ENCODE results near the gene CARD11. TPM values are rescaled to one million over a fixed set of nuclear protein-coding genes. Genes with fewer than 3 reads are reported as not detected.

CARD11 gene
- total and polyA plus RNA-seq, 2 of the 13 experiments (the other 11 are each of a cell fraction or from before 2014, with no cell fraction given): 0.04 TPM; not detected in 1

DNA sequence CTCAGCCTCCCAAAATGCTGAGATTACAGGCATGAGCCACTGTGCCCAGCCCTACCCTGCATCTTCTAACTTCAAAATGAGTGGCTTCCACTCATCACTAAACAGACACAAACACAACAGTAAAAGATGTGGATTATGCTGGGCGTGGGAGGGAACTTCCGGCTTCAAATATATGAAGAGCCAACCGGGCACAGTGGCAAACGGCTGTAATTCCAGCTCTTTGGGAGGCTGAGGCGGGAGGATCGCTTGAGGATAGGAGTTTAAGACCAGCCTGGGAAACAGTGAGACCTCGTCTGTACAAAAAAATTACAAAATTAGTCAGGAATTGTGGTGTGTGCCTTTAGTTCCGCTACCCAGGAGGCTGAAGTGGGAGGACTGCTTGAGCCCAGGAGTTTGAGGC is 107.4 kb downstream of the CARD11 start (continued):
- TF ChIP-seq, protein P1, sequence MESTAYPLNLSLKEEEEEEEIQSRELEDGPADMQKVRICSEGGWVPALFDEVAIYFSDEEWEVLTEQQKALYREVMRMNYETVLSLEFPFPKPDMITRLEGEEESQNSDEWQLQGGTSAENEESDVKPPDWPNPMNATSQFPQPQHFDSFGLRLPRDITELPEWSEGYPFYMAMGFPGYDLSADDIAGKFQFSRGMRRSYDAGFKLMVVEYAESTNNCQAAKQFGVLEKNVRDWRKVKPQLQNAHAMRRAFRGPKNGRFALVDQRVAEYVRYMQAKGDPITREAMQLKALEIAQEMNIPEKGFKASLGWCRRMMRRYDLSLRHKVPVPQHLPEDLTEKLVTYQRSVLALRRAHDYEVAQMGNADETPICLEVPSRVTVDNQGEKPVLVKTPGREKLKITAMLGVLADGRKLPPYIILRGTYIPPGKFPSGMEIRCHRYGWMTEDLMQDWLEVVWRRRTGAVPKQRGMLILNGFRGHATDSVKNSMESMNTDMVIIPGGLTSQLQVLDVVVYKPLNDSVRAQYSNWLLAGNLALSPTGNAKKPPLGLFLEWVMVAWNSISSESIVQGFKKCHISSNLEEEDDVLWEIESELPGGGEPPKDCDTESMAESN (CRISPR knock-in tag; conservative IDR thresholded peaks at IDR 0.05): no peak
- TF ChIP-seq ZNF160 (CRISPR knock-in tag; IDR thresholded peaks at IDR 0.05): no peak
- TF ChIP-seq ZNF10 (CRISPR knock-in tag; IDR thresholded peaks at IDR 0.05; ENCODE audit: borderline replicate concordance, low read depth): no peak
- no peak for TF ChIP-seq CENPT (CRISPR knock-in tag; IDR thresholded peaks at IDR 0.05; ENCODE audit: low read depth)
- TF ChIP-seq HMG20A (CRISPR knock-in tag; IDR thresholded peaks at IDR 0.05; ENCODE audit: borderline replicate concordance): no peak

DNA sequence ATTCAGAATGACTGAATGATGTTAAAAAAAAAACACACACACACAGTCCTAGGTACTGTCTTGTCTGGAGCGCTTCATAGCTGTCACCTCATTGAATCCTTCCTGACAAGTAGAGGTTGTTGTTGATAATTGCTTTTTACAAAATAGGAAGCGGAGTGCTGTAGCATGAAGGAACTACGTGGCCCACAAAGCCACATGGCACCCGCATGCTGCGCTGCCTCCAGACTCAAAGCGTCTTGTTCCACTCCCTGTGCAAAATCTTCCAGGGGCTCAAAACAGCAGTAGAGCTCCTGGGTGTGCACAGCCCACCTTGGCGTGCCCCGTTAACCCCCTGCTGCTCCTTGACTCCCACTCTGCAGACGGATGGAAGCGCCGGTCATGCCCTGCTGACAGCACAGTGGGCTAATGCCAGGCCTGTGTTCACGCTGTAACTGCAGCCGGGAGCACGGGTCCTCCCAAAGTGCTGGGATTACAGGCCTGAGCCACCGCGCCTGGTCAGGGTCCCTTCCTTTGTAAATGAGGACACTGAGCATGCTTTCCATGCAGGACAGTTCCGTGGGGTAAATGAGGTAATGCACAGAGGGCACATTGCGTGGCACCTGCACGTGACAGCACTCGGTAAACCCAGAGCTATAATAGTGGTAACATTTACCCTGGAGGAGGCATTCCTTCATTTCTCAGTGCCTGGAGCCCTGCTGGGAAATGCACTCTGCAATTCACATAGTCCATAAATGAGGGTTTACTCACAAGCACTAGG is 108.5 kb downstream of the CARD11 start:
- Histone ChIP-seq H3K4me1 (ENCODE audit: insufficient read depth, low read length) (no peaks in the 10 kb centered on the region), H3K9me3 (ENCODE audit: low read length) (no peaks in the 10 kb centered on the region), H3K27ac (ENCODE audit: extremely low read length, insufficient read depth, low read length) (no peak overlapping the region), H3K9ac (ENCODE audit: insufficient read depth, low read depth, low read length) (no peak overlapping the region), H3K79me2 (ENCODE audit: insufficient read depth, low read length) (no peaks in the 10 kb centered on the region), H3K4me3 (replicated peaks in 1 of 3; ENCODE audit: insufficient read depth in 1 of 3, low read depth in 2 of 3, low read length in 3 of 3) (no peak overlapping the region), H3K27me3 (ENCODE audit: control insufficient read depth in 1 of 2, insufficient read depth in 2 of 2, low read length in 2 of 2) (peaks cover 9 to 42% of the 10 kb centered on the region in 2 experiments), H4K20me1 (ENCODE audit: insufficient read depth, low read length) (no peaks in the 10 kb centered on the region), H3K4me2 (ENCODE audit: low read depth, low read length) (no peak overlapping the region), H3K36me3 (replicated peaks in 1 of 2; ENCODE audit: control insufficient read depth in 1 of 2, insufficient read depth in 2 of 2, low read length in 2 of 2) (no peaks in the 10 kb centered on the region), H2AFZ (ENCODE audit: low read length) (no peak overlapping the region)
- WGBS (ENCODE audit: low lambda C conversion rate): 79% methylated on average over 15 of the region's 20 CpGs
- no peak for DNase-seq (ENCODE audit: low spot score)
- intact Hi-C loops (cut with micrococcal nuclease; ENCODE audit: unreplicated experiment): no loop called here
- no peak for TF ChIP-seq THAP11 (CRISPR knock-in tag; IDR thresholded peaks at IDR 0.05)
- TF ChIP-seq, protein P2, sequence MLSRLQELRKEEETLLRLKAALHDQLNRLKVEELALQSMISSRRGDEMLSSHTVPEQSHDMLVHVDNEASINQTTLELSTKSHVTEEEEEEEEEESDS (CRISPR knock-in tag; IDR thresholded peaks at IDR 0.05; ENCODE audit: borderline replicate concordance): no peak
- no peak for TF ChIP-seq ZNF724P (CRISPR knock-in tag; IDR thresholded peaks at IDR 0.05; ENCODE audit: borderline replicate concordance)
- TF ChIP-seq, protein P3, sequence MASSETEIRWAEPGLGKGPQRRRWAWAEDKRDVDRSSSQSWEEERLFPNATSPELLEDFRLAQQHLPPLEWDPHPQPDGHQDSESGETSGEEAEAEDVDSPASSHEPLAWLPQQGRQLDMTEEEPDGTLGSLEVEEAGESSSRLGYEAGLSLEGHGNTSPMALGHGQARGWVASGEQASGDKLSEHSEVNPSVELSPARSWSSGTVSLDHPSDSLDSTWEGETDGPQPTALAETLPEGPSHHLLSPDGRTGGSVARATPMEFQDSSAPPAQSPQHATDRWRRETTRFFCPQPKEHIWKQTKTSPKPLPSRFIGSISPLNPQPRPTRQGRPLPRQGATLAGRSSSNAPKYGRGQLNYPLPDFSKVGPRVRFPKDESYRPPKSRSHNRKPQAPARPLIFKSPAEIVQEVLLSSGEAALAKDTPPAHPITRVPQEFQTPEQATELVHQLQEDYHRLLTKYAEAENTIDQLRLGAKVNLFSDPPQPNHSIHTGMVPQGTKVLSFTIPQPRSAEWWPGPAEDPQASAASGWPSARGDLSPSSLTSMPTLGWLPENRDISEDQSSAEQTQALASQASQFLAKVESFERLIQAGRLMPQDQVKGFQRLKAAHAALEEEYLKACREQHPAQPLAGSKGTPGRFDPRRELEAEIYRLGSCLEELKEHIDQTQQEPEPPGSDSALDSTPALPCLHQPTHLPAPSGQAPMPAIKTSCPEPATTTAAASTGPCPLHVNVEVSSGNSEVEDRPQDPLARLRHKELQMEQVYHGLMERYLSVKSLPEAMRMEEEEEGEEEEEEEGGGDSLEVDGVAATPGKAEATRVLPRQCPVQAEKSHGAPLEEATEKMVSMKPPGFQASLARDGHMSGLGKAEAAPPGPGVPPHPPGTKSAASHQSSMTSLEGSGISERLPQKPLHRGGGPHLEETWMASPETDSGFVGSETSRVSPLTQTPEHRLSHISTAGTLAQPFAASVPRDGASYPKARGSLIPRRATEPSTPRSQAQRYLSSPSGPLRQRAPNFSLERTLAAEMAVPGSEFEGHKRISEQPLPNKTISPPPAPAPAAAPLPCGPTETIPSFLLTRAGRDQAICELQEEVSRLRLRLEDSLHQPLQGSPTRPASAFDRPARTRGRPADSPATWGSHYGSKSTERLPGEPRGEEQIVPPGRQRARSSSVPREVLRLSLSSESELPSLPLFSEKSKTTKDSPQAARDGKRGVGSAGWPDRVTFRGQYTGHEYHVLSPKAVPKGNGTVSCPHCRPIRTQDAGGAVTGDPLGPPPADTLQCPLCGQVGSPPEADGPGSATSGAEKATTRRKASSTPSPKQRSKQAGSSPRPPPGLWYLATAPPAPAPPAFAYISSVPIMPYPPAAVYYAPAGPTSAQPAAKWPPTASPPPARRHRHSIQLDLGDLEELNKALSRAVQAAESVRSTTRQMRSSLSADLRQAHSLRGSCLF (CRISPR knock-in tag; IDR thresholded peaks at IDR 0.05; ENCODE audit: borderline replicate concordance): no peak
- no peak for TF ChIP-seq POLR2AphosphoS2 (IDR thresholded peaks at IDR 0.05; ENCODE audit: low read depth, low read length)
- no peak for TF ChIP-seq NFIC (IDR thresholded peaks at IDR 0.05; ENCODE audit: low read length)
- TF ChIP-seq, protein P4, sequence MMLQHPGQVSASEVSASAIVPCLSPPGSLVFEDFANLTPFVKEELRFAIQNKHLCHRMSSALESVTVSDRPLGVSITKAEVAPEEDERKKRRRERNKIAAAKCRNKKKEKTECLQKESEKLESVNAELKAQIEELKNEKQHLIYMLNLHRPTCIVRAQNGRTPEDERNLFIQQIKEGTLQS (CRISPR knock-in tag; IDR thresholded peaks at IDR 0.05): no peak
- in situ Hi-C loops (cut with HindIII; ENCODE audit: extremely low pct_ligation_motif_present, low pct_unique_long_range_greater_than_20kb): no loop called here
- FAIRE-seq: no peak
- ChIA-PET CTCF (ENCODE audit: low intra/inter-chr PET ratio, low total read pairs) (no interaction called here), POLR2A (no interaction called here)
- no TSS peak for BruUV-seq (replicated peaks)
- ATAC-seq: no peak
